Measurements from ENCODE around the gene SEMA5B. TPM values are rescaled to one million over a fixed set of nuclear protein-coding genes. Genes with fewer than 3 reads are reported as not detected.

The SEMA5B gene
- total and polyA plus RNA-seq, 2 donors (not counting 1 experiment from before 2014, with no cell fraction given) = not detected

- no peak overlapping the region for H3K4me3 ChIP-seq (ENCODE audit: control extremely low read depth in 1 of 5, extremely low read depth in 1 of 5, insufficient read depth in 1 of 5, low read depth in 2 of 5, low read length in 4 of 5)
- H3K27me3 ChIP-seq (replicated peaks in 1 of 4; ENCODE audit: control extremely low read depth in 1 of 4, control insufficient read depth in 3 of 4, insufficient read depth in 4 of 4, low read length in 3 of 4) = peaks cover 0 to 5% (median 1%) of the 10 kb centered on the region in 4 experiments
- ChIA-PET CTCF (interaction anchor here (1.1 kb wide), 1 partner anchor 83 kb away, joined by 3 read pairs; no protein-coding TSS in a partner anchor), POLR2A (no interaction called here)
- no peaks in the 10 kb centered on the region for H3K36me3 ChIP-seq (replicated peaks in 1 of 2; ENCODE audit: control extremely low read depth in 1 of 2, control insufficient read depth in 1 of 2, extremely low read depth in 1 of 2, insufficient read depth in 2 of 2, low read length in 1 of 2)
- H3K4me1 ChIP-seq (ENCODE audit: control insufficient read depth in 2 of 2, insufficient read depth in 2 of 2, low read length in 2 of 2) = peaks cover 12 to 14% of the 10 kb centered on the region in 2 donors
- no peak overlapping the region for H2AFZ ChIP-seq (ENCODE audit: insufficient read depth, low read depth, low read length, poor library complexity, severe bottlenecking)
- no peak overlapping the region for H3K27ac Mint-ChIP-seq
- DNase-seq (no peak), ATAC-seq (ENCODE audit: low read depth) (no peak)
- no peaks in the 10 kb centered on the region for H3K9me3 ChIP-seq (ENCODE audit: control extremely low read depth in 1 of 3, control insufficient read depth in 2 of 3, insufficient read depth in 1 of 3, low read length in 2 of 3)
- WGBS (ENCODE audit: insufficient coverage) = no CpG with 5 or more reads among the region's 2 CpGs
- no peaks in the 10 kb centered on the region for H3K9me3 Mint-ChIP-seq (ENCODE audit: insufficient read depth)
- H4K20me1 ChIP-seq (ENCODE audit: control insufficient read depth, insufficient read depth, low read length, poor library complexity, severe bottlenecking) = no peaks in the 10 kb centered on the region
- H3K9ac ChIP-seq (ENCODE audit: low read length) = no peak overlapping the region
- TF ChIP-seq CTCF (IDR thresholded peaks at IDR 0.05) (no peak), EZH2 (IDR thresholded peaks at IDR 0.05; ENCODE audit: borderline replicate concordance, insufficient read depth, low read depth, low read length, poor library complexity, severe bottlenecking) (no peak)
- no peaks in the 10 kb centered on the region for H3K79me2 ChIP-seq (ENCODE audit: control insufficient read depth, insufficient read depth, low read length)
- no peaks in the 10 kb centered on the region for H3K27me3 Mint-ChIP-seq
- no peak overlapping the region for H3K4me2 ChIP-seq (replicated peaks; ENCODE audit: low read depth, low read length, poor library complexity, severe bottlenecking)
- peaks cover 11% of the 10 kb centered on the region for H3K4me1 Mint-ChIP-seq
- intact Hi-C loops (cut with micrococcal nuclease) = no loop called here
- no peak overlapping the region for H3K27ac ChIP-seq (ENCODE audit: low read length in 2 of 2)
- no peak overlapping the region for H3K4me3 Mint-ChIP-seq
These were observed 79.8 kb downstream of the SEMA5B start for GRCh38 chr3:122947738-122948137.

- no peak for TF ChIP-seq CTCF (IDR thresholded peaks at IDR 0.05)
- TF ChIP-seq EZH2 (IDR thresholded peaks at IDR 0.05; ENCODE audit: borderline replicate concordance, insufficient read depth, low read depth, low read length, poor library complexity, severe bottlenecking) = no peak
- intact Hi-C loops (cut with micrococcal nuclease) = no loop called here
These were observed 80.4 kb downstream of the SEMA5B start for GRCh38 chr3:122947196-122947595.

More at GRCh38 chr3:122947196-122947595, 80.4 kb downstream of the SEMA5B start:
- H3K4me3 Mint-ChIP-seq = no peak overlapping the region
- no peak for ATAC-seq (ENCODE audit: low read depth)
- no peaks in the 10 kb centered on the region for H3K79me2 ChIP-seq (ENCODE audit: control insufficient read depth, insufficient read depth, low read length)
- H3K27ac ChIP-seq (ENCODE audit: low read length in 2 of 2) = no peak overlapping the region
- H3K9me3 ChIP-seq (ENCODE audit: control extremely low read depth in 1 of 3, control insufficient read depth in 2 of 3, insufficient read depth in 1 of 3, low read length in 2 of 3) = no peaks in the 10 kb centered on the region
- peaks cover 11% of the 10 kb centered on the region for H3K4me1 Mint-ChIP-seq
- H3K27me3 Mint-ChIP-seq = no peaks in the 10 kb centered on the region
- ChIA-PET POLR2A (no interaction called here), CTCF (interaction anchor here (2.2 kb wide), 1 partner anchor 81 kb away, joined by 6 read pairs; no protein-coding TSS in a partner anchor)
- no peak overlapping the region for H2AFZ ChIP-seq (ENCODE audit: insufficient read depth, low read depth, low read length, poor library complexity, severe bottlenecking)
- H3K36me3 ChIP-seq (replicated peaks in 1 of 2; ENCODE audit: control extremely low read depth in 1 of 2, control insufficient read depth in 1 of 2, extremely low read depth in 1 of 2, insufficient read depth in 2 of 2, low read length in 1 of 2) = no peaks in the 10 kb centered on the region
- no peak overlapping the region for H3K4me3 ChIP-seq (ENCODE audit: control extremely low read depth in 1 of 5, extremely low read depth in 1 of 5, insufficient read depth in 1 of 5, low read depth in 2 of 5, low read length in 4 of 5)
- H4K20me1 ChIP-seq (ENCODE audit: control insufficient read depth, insufficient read depth, low read length, poor library complexity, severe bottlenecking) = no peaks in the 10 kb centered on the region
- peaks cover 15 to 18% of the 10 kb centered on the region in 2 donors for H3K4me1 ChIP-seq (ENCODE audit: control insufficient read depth in 2 of 2, insufficient read depth in 2 of 2, low read length in 2 of 2)
- no peak overlapping the region for H3K4me2 ChIP-seq (replicated peaks; ENCODE audit: low read depth, low read length, poor library complexity, severe bottlenecking)
- DNase-seq = no peak
- no peak overlapping the region for H3K27ac Mint-ChIP-seq
- H3K27me3 ChIP-seq (replicated peaks in 1 of 4; ENCODE audit: control extremely low read depth in 1 of 4, control insufficient read depth in 3 of 4, insufficient read depth in 4 of 4, low read length in 3 of 4) = peaks cover 0 to 5% (median 1%) of the 10 kb centered on the region in 4 experiments
- H3K9me3 Mint-ChIP-seq (ENCODE audit: insufficient read depth) = no peaks in the 10 kb centered on the region
- H3K9ac ChIP-seq (ENCODE audit: low read length) = no peak overlapping the region
- over 99% methylated on average over 7 of the region's 7 CpGs for WGBS (ENCODE audit: insufficient coverage)
